GM21723 (cell line): Measurements from ENCODE around the gene GAD1.

Source experiments
- ATAC-seq: cut with Tn5 transposase; IDR thresholded peaks from one replicate; pipeline ENCODE4 v1.9.1; 2021; ENCODE audit warnings: mild to moderate bottlenecking, moderate library complexity; ENCODE audit not compliant: unreplicated experiment

The GAD1 gene

GRCh38 chr2:170816504-170817092 lies at the start of gene GAD1:
TSS of gene GAD1 (plus strand) at chr2:170816887. CDS start at chr2:170818592, 1,705 bp downstream.
- ATAC-seq, result peak; percentile 60

- ATAC-seq, result peak; percentile 68
These were observed 46.6 kb upstream of the GAD1 start, which contains the start of gene ERICH2 for GRCh38 chr2:170770008-170770605. TSS of gene ERICH2 (plus strand) at chr2:170770378. CDS start at chr2:170770682, 304 bp downstream.

GRCh38 chr2:170770606-170771420 lies 45.9 kb upstream of the GAD1 start:
- peak; percentile 87 for ATAC-seq

GRCh38 chr2:170771421-170771937 lies 45.2 kb upstream of the GAD1 start:
- ATAC-seq, result no peak

- ATAC-seq, result no peak
These were observed 44.4 kb upstream of the GAD1 start for GRCh38 chr2:170772295-170772694.

- no peak for ATAC-seq
These were observed 42.6 kb upstream of the GAD1 start for GRCh38 chr2:170774074-170774473.

- no peak for ATAC-seq
These were observed 37.8 kb upstream of the GAD1 start for GRCh38 chr2:170778900-170779299.

- no peak for ATAC-seq
These were observed 37.4 kb upstream of the GAD1 start for GRCh38 chr2:170779304-170779703.

GRCh38 chr2:170782673-170783072 lies 34.0 kb upstream of the GAD1 start:
- no peak for ATAC-seq

- ATAC-seq, result no peak
These were observed 33.1 kb upstream of the GAD1 start for GRCh38 chr2:170783549-170783948.

- ATAC-seq, result no peak
These were observed 17.7 kb upstream of the GAD1 start for GRCh38 chr2:170798996-170799395.

GRCh38 chr2:170806548-170806947 lies 10.1 kb upstream of the GAD1 start:
- no peak for ATAC-seq

GRCh38 chr2:170812710-170813600 lies 3.7 kb upstream of the GAD1 start:
- ATAC-seq, result no peak

GRCh38 chr2:170813611-170814532 lies 2.8 kb upstream of the GAD1 start:
- no peak for ATAC-seq

- ATAC-seq, result no peak
These were observed 2.0 kb upstream of the GAD1 start for GRCh38 chr2:170814533-170815230.

GRCh38 chr2:170815311-170815710 lies 1.4 kb upstream of the GAD1 start:
- ATAC-seq, result peak; percentile 5

GRCh38 chr2:170815746-170816503 lies 762 bp upstream of the GAD1 start:
- ATAC-seq, result peak; percentile 43
